Neuronal stem cell (in vitro differentiated cells): Measurements from ENCODE around the gene FAM124A.
"Not testable (repeated sequence)": the region's sequence is repeated elsewhere in the genome, so short reads cannot be mapped to it uniquely, and the experiment has no call there.

ENCODE experiments used
- DNase-seq: peaks from one replicate; pipeline ENCODE4 v3.0.0-alpha.2; 2013; ENCODE audit warnings: low spot score
- H2AFZ ChIP-seq: one replicate; pipeline ENCODE4 v1.6.1; 2013; ENCODE audit warnings: mild to moderate bottlenecking, low read length, inconsistent platforms
- H2AK5ac ChIP-seq: 2 replicates; pipeline ENCODE4 v1.6.1; 2013; ENCODE audit warnings: low read depth, mild to moderate bottlenecking, inconsistent platforms, low read length, moderate library complexity, mixed read lengths
- H2BK120ac ChIP-seq: 2 replicates; pipeline ENCODE4 v1.6.1; 2013; ENCODE audit warnings: low read depth, mild to moderate bottlenecking, inconsistent platforms, low read length, moderate library complexity, mixed read lengths
- H2BK12ac ChIP-seq: one replicate; pipeline ENCODE4 v1.6.1; 2013; ENCODE audit warnings: low read length, inconsistent platforms
- H2BK15ac ChIP-seq: 2 replicates; pipeline ENCODE4 v1.6.1; 2013; ENCODE audit warnings: mild to moderate bottlenecking, low read length, inconsistent platforms, mixed read lengths
- H2BK5ac ChIP-seq: one replicate; pipeline ENCODE4 v1.6.1; 2013; ENCODE audit warnings: inconsistent platforms, mild to moderate bottlenecking, low read length, moderate library complexity
- H3K14ac ChIP-seq: one replicate; pipeline ENCODE4 v1.6.1; 2013; ENCODE audit warnings: low read length, inconsistent platforms
- H3K18ac ChIP-seq: 2 replicates; pipeline ENCODE4 v1.6.1; 2013; ENCODE audit warnings: low read length, inconsistent platforms
- H3K23ac ChIP-seq: 2 replicates; pipeline ENCODE4 v1.6.1; 2013; ENCODE audit warnings: low read depth, mild to moderate bottlenecking, mixed read lengths, low read length, inconsistent platforms; ENCODE audit not compliant: poor library complexity
- H3K27ac ChIP-seq: replicated peaks from 3 replicates; pipeline ENCODE4 v1.5.1; 2013; ENCODE audit warnings: low read length, inconsistent platforms
- H3K27me3 ChIP-seq, 3 experiments: 2 replicates each; pipeline ENCODE4 v1.6.1; 2013; ENCODE audit warnings: low read length in 3 of 3, mild to moderate bottlenecking in 2 of 3, inconsistent platforms in 1 of 3, low read depth in 1 of 3, mixed read lengths in 1 of 3, moderate library complexity in 1 of 3; ENCODE audit not compliant: control insufficient read depth in 3 of 3, insufficient read depth in 3 of 3
- H3K36me3 ChIP-seq, 2 donors: replicated peaks in 1 of 2; 2 replicates each; pipeline ENCODE4 v1.6.1; 2013; ENCODE audit warnings: low read length in 2 of 2; ENCODE audit not compliant: control insufficient read depth in 2 of 2, insufficient read depth in 2 of 2
- H3K4ac ChIP-seq: 2 replicates; pipeline ENCODE4 v1.6.1; 2013; ENCODE audit warnings: inconsistent platforms, mild to moderate bottlenecking, low read length, moderate library complexity
- H3K4me1 ChIP-seq, 2 donors: 1 replicate in 1 of 2; 2 replicates in 1 of 2; pipeline ENCODE4 v1.6.1; 2013; ENCODE audit warnings: low read length in 2 of 2, low read depth in 1 of 2; ENCODE audit not compliant: control insufficient read depth in 2 of 2, insufficient read depth in 1 of 2
- H3K4me2 ChIP-seq: one replicate; pipeline ENCODE4 v1.6.1; 2013; ENCODE audit warnings: mild to moderate bottlenecking, low read length, inconsistent platforms; ENCODE audit not compliant: insufficient read depth, poor library complexity, severe bottlenecking
- H3K4me3 ChIP-seq, 2 donors: 2 replicates each; pipeline ENCODE4 v1.5.1; 2013; ENCODE audit warnings: low read length in 2 of 2, mild to moderate bottlenecking in 2 of 2, inconsistent platforms in 1 of 2, moderate library complexity in 1 of 2
- H3K79me1 ChIP-seq: one replicate; pipeline ENCODE4 v1.6.1; 2013; ENCODE audit warnings: low read depth, mild to moderate bottlenecking, inconsistent platforms, low read length, moderate library complexity
- H3K9ac ChIP-seq: one replicate; pipeline ENCODE4 v1.6.1; 2013; ENCODE audit warnings: mild to moderate bottlenecking, low read depth, low read length, inconsistent platforms; ENCODE audit not compliant: poor library complexity
- H3K9me3 ChIP-seq, 2 donors: replicated peaks in 1 of 2; 2 replicates each; pipeline versions ENCODE3 to v1.6.1; 2013; ENCODE audit warnings: low read length in 2 of 2, mild to moderate bottlenecking in 2 of 2, inconsistent platforms in 1 of 2, low read depth in 1 of 2, mixed read lengths in 1 of 2, moderate library complexity in 1 of 2; ENCODE audit not compliant: control insufficient read depth in 2 of 2, insufficient read depth in 1 of 2
- H4K8ac ChIP-seq: one replicate; pipeline ENCODE4 v1.6.1; 2013; ENCODE audit warnings: low read depth, mild to moderate bottlenecking, inconsistent platforms, low read length, moderate library complexity
- H4K91ac ChIP-seq: one replicate; pipeline ENCODE4 v1.6.1; 2013; ENCODE audit warnings: low read length, low read depth, mild to moderate bottlenecking, inconsistent platforms; ENCODE audit not compliant: poor library complexity
- WGBS, 2 donors: extraction: QIAGEN DNeasy Blood & Tissue Kit; methylation state at CpG; one replicate each; pipeline ENCODE4 v1.1.7; 2013; ENCODE audit warnings: missing lambda C conversion rate in 2 of 2, mixed read lengths in 1 of 2; ENCODE audit not compliant: insufficient read length in 2 of 2, insufficient replicate concordance in 1 of 2; ENCODE audit errors: extremely low coverage in 2 of 2; 5-methylcytosine and 5-hydroxymethylcytosine counted together

Gene FAM124A

GRCh38 chr13:51284339-51284738 lies 62.1 kb downstream of the FAM124A start:
- H2BK5ac ChIP-seq: no peak overlapping the region
- no peak overlapping the region for H3K9ac ChIP-seq
- H3K4me1 ChIP-seq: peaks cover 0 to 3% of the 10 kb centered on the region in 2 donors
- H3K18ac ChIP-seq: no peak overlapping the region
- WGBS, 2 donors: no CpG with 5 or more reads among the region's 3 CpGs
- peaks cover 0 to 6% (median 0%) of the 10 kb centered on the region in 3 experiments for H3K27me3 ChIP-seq
- H2AK5ac ChIP-seq: no peak overlapping the region
- H4K91ac ChIP-seq: no peak overlapping the region
- no peak for DNase-seq
- no peaks in the 10 kb centered on the region for H3K9me3 ChIP-seq
- H3K23ac ChIP-seq: no peak overlapping the region
- H3K4me3 ChIP-seq: no peak overlapping the region
- H2AFZ ChIP-seq: no peak overlapping the region
- no peak overlapping the region for H3K14ac ChIP-seq
- no peak overlapping the region for H4K8ac ChIP-seq
- H3K36me3 ChIP-seq: peaks cover 0 to 8% of the 10 kb centered on the region in 2 donors
- no peak overlapping the region for H2BK12ac ChIP-seq
- no peak overlapping the region for H3K4ac ChIP-seq
- H3K4me2 ChIP-seq: no peak overlapping the region
- no peak overlapping the region for H2BK120ac ChIP-seq
- no peak overlapping the region for H2BK15ac ChIP-seq
- H3K27ac ChIP-seq: no peak overlapping the region
- H3K79me1 ChIP-seq: no peaks in the 10 kb centered on the region

GRCh38 chr13:51286135-51287002 lies 64.2 kb downstream of the FAM124A start:
- WGBS, 2 donors: no CpG with 5 or more reads among the region's 13 CpGs
- Histone ChIP-seq H3K4me1 (peaks cover 0 to 3% of the 10 kb centered on the region in 2 donors), H3K14ac (no peak overlapping the region), H2BK15ac (no peak overlapping the region), H2BK5ac (no peak overlapping the region), H2AK5ac (no peak overlapping the region), H3K9ac (no peak overlapping the region), H3K9me3 (no peaks in the 10 kb centered on the region), H4K8ac (no peak overlapping the region), H3K36me3 (peaks cover 0 to 3% of the 10 kb centered on the region in 2 donors), H2AFZ (peak overlapping the region; percentile 39), H3K18ac (no peak overlapping the region), H2BK120ac (no peak overlapping the region), H3K4ac (no peak overlapping the region), H3K4me2 (no peak overlapping the region), H2BK12ac (no peak overlapping the region), H3K79me1 (no peaks in the 10 kb centered on the region), H3K4me3 (no peak overlapping the region), H3K27me3 (peaks cover 0 to 6% (median 0%) of the 10 kb centered on the region in 3 experiments), H4K91ac (no peak overlapping the region), H3K27ac (no peak overlapping the region), H3K23ac (no peak overlapping the region)
- DNase-seq: peak; percentile 75

DNA sequence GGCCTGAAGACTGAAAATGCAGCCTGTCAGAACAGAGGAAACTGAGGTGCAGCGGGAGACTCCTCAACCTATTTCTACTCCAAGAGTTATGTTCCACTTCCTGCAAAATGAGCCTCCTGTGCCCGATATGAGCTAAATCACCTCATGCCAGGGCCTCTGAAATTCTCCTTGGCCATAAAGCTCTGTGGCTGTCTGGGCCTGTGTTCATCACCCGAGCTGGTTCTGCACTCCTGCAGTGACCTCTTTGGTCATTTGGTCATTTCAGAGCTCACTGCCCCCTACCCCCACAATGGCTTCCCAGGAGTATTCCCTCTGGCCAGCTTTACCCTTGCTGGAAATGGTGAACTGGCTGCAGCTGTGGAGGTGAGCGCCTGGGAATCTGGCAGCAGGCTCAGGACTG lies 65.6 kb downstream of the FAM124A start:
- peak overlapping the region; percentile 22 for H2AK5ac ChIP-seq
- H4K8ac ChIP-seq: no peak overlapping the region
- H3K79me1 ChIP-seq: no peaks in the 10 kb centered on the region
- no peak overlapping the region for H3K27ac ChIP-seq
- H3K4me2 ChIP-seq: no peak overlapping the region
- H3K4me3 ChIP-seq: no peak overlapping the region
- no peak overlapping the region for H3K9ac ChIP-seq
- H3K9me3 ChIP-seq: no peaks in the 10 kb centered on the region
- H3K18ac ChIP-seq: peak overlapping the region; percentile 57
- no peak overlapping the region for H2BK15ac ChIP-seq
- H2BK12ac ChIP-seq: no peak overlapping the region
- no peak overlapping the region for H3K14ac ChIP-seq
- H3K36me3 ChIP-seq: peaks cover 0 to 3% of the 10 kb centered on the region in 2 donors
- no peak overlapping the region for H2AFZ ChIP-seq
- peak overlapping the region; percentile 6 for H3K23ac ChIP-seq
- no peak overlapping the region for H2BK5ac ChIP-seq
- H3K4ac ChIP-seq: no peak overlapping the region
- DNase-seq: no peak
- peaks cover 0 to 3% of the 10 kb centered on the region in 2 donors for H3K4me1 ChIP-seq
- H3K27me3 ChIP-seq: peaks cover 0 to 17% (median 0%) of the 10 kb centered on the region in 3 experiments
- no peak overlapping the region for H2BK120ac ChIP-seq
- no peak overlapping the region for H4K91ac ChIP-seq
- WGBS, 2 donors: no CpG with 5 or more reads among the region's 4 CpGs

DNA sequence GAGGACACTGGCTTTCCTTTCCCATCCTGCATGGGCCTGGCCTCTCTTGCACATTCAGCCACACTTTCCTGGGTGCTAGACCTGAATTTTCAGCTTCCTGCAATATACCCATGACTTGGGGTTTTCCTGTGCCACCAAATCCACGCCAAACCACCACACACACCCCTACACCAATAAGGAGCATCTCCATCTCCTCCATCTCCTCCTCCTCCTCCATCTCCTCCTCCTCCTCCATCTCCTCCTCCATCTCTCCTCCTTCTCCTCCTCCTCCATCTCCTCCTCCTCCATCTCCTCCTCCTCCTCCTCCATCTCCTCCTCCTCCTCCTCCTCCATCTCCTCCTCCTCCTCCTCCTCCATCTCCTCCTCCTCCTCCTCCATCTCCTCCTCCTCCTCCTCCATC lies 66.1 kb downstream of the FAM124A start:
- not testable (repeated sequence) for H3K9me3 ChIP-seq, H3K36me3 ChIP-seq, H4K91ac ChIP-seq, H2BK12ac ChIP-seq, H3K14ac ChIP-seq, H3K79me1 ChIP-seq, H2AK5ac ChIP-seq, H3K4ac ChIP-seq, H2AFZ ChIP-seq, H3K4me1 ChIP-seq, H4K8ac ChIP-seq, H3K23ac ChIP-seq, DNase-seq, H3K18ac ChIP-seq, H3K4me3 ChIP-seq, H3K4me2 ChIP-seq, H3K27ac ChIP-seq, H2BK5ac ChIP-seq, H2BK120ac ChIP-seq, H2BK15ac ChIP-seq, H3K9ac ChIP-seq
- peaks cover 0 to 22% (median 0%) of the 10 kb centered on the region in 3 experiments for H3K27me3 ChIP-seq
- WGBS, 2 donors: no CpG with 5 or more reads among the region's 1 CpG
